SK-N-SH treated with all-trans-retinoic acid at 6 μM for 48 hours (cell line): ENCODE measurements around the gene TMEM178B.

ENCODE experiments used
- ATAC-seq: fragments of 200-7000 bp; cut with Tn5 transposase; 3 replicates; pipeline ENCODE4 v1.9.1; 2020; ENCODE audit warnings: mild to moderate bottlenecking, moderate library complexity
- ARNTL ChIP-seq: fragments of 450-650 bp; formaldehyde crosslinking; IDR thresholded peaks from 2 replicates; pipeline ENCODE4 v1.5.0; 2020; ENCODE audit warnings: low read depth, mild to moderate bottlenecking, moderate library complexity, borderline replicate concordance
- CSDC2 ChIP-seq: fragments of 250-450 bp; sonication (Bioruptor Pico); IDR thresholded peaks from 2 replicates; pipeline ENCODE4 v1.5.0; 2020; ENCODE audit warnings: mild to moderate bottlenecking, moderate library complexity
- ESRRG ChIP-seq: fragments of 250-450 bp; sonication (Bioruptor Pico); IDR thresholded peaks from 2 replicates; pipeline ENCODE4 v1.6.1; 2021; ENCODE audit warnings: mild to moderate bottlenecking
- GLIS3 ChIP-seq: fragments of 250-450 bp; sonication (Bioruptor Pico); IDR thresholded peaks from 2 replicates; pipeline ENCODE4 v1.5.0; 2020; ENCODE audit warnings: mild to moderate bottlenecking, moderate library complexity
- ISL1 ChIP-seq: fragments of 250-450 bp; sonication (Bioruptor Pico); IDR thresholded peaks from 2 replicates; pipeline ENCODE4 v2.1.2; 2022; ENCODE audit warnings: mild to moderate bottlenecking, moderate library complexity
- OSR1 ChIP-seq: fragments of 250-450 bp; sonication (Bioruptor Pico); IDR thresholded peaks from 2 replicates; pipeline ENCODE4 v1.8.0; 2022; ENCODE audit warnings: moderate library complexity, mild to moderate bottlenecking, inconsistent platforms
- PATZ1 ChIP-seq: fragments of 250-450 bp; sonication (Bioruptor Pico); IDR thresholded peaks from 2 replicates; pipeline ENCODE4 v1.8.0; 2020; ENCODE audit warnings: mild to moderate bottlenecking, moderate library complexity, borderline replicate concordance
- RARB ChIP-seq: fragments of 250-450 bp; sonication (Bioruptor Pico); IDR thresholded peaks from 2 replicates; pipeline ENCODE4 v1.8.0; 2021; ENCODE audit warnings: mild to moderate bottlenecking, moderate library complexity
- TOX ChIP-seq: fragments of 250-450 bp; sonication (Bioruptor Pico); IDR thresholded peaks from 2 replicates; pipeline ENCODE4 v1.8.0; 2021; ENCODE audit warnings: mild to moderate bottlenecking, moderate library complexity, borderline replicate concordance
- TSHZ2 ChIP-seq: fragments of 250-450 bp; sonication (Bioruptor Pico); IDR thresholded peaks from 2 replicates; pipeline ENCODE4 v1.5.0; 2020; ENCODE audit warnings: mild to moderate bottlenecking, moderate library complexity
- ZC3H10 ChIP-seq: fragments of 250-450 bp; sonication (Bioruptor Pico); IDR thresholded peaks from 2 replicates; pipeline ENCODE4 v1.5.1; 2021; ENCODE audit warnings: mild to moderate bottlenecking, moderate library complexity
- ZFP3 ChIP-seq: fragments of 250-450 bp; sonication (Bioruptor Pico); IDR thresholded peaks from 2 replicates; pipeline ENCODE4 v1.5.0; 2020; ENCODE audit warnings: mild to moderate bottlenecking, moderate library complexity
- ZFP30 ChIP-seq: fragments of 450-650 bp; formaldehyde crosslinking; IDR thresholded peaks from 2 replicates; pipeline ENCODE4 v1.5.0; 2022; ENCODE audit warnings: mild to moderate bottlenecking, moderate library complexity
- ZNF565 ChIP-seq: fragments of 450-650 bp; formaldehyde crosslinking; conservative IDR thresholded peaks from 2 replicates; pipeline ENCODE4 v1.5.0; 2020; ENCODE audit warnings: low read depth, mild to moderate bottlenecking, moderate library complexity
- ZNF70 ChIP-seq: fragments of 450-650 bp; formaldehyde crosslinking; IDR thresholded peaks from 2 replicates; pipeline ENCODE4 v1.5.0; 2020; ENCODE audit warnings: mild to moderate bottlenecking, moderate library complexity
- ZNF8 ChIP-seq: fragments of 450-650 bp; formaldehyde crosslinking; IDR thresholded peaks from 2 replicates; pipeline ENCODE4 v1.5.0; 2020; ENCODE audit warnings: mild to moderate bottlenecking, moderate library complexity
- TF ChIP-seq, protein P1 (sequence below): fragments of 250-450 bp; sonication (Bioruptor Pico); IDR thresholded peaks from 2 replicates; pipeline ENCODE4 v1.5.1; 2021; ENCODE audit warnings: mild to moderate bottlenecking, moderate library complexity
- TF ChIP-seq, protein P2 (sequence below): fragments of 250-450 bp; sonication (Bioruptor Pico); IDR thresholded peaks from 2 replicates; pipeline ENCODE4 v1.5.1; 2020; ENCODE audit warnings: low read depth, mild to moderate bottlenecking, moderate library complexity

TMEM178B gene

DNA sequence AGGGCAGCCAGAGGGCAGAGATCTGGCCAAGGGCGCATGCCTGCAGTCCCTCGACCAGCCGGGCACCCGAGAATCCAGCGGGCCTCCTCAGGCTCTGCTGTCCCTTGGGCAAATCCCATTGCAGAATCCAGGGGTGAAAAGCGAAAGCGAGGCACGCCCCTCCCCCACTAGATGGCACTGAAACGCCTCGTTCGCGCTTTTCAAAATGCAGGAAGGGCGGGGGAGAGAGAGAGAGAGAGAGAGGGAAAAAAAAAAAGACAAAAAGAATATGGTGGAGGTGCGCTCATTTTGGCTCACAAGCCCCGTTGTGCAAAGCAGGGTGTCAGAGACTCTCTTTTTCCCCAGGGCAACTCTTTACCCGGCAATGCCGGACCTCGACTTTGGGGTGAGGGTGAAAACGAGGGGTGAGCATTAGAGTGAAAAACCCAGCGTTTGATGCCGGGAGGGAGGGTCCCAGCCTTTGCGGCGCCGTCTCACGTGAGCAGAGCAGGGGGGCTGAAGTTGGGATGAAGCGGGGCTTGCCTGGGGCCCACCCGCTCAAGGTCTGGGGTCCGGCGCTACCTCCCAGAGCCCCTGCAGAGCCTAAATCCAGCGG is 2.5 kb upstream of the TMEM178B start:
- ATAC-seq, result 0 out of 3 replicates have a peak, but pooled peaks have one; percentile 3
- TF ChIP-seq, protein P1, sequence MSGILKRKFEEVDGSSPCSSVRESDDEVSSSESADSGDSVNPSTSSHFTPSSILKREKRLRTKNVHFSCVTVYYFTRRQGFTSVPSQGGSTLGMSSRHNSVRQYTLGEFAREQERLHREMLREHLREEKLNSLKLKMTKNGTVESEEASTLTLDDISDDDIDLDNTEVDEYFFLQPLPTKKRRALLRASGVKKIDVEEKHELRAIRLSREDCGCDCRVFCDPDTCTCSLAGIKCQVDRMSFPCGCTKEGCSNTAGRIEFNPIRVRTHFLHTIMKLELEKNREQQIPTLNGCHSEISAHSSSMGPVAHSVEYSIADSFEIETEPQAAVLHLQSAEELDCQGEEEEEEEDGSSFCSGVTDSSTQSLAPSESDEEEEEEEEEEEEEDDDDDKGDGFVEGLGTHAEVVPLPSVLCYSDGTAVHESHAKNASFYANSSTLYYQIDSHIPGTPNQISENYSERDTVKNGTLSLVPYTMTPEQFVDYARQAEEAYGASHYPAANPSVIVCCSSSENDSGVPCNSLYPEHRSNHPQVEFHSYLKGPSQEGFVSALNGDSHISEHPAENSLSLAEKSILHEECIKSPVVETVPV (CRISPR knock-in tag), result no peak
- TF ChIP-seq TOX (CRISPR knock-in tag) (no peak), ESRRG (CRISPR knock-in tag) (no peak), ZFP3 (CRISPR knock-in tag) (no peak), TSHZ2 (CRISPR knock-in tag) (no peak), ZC3H10 (CRISPR knock-in tag) (no peak), ZNF8 (no peak), OSR1 (no peak), ARNTL (CRISPR knock-in tag) (no peak), GLIS3 (CRISPR knock-in tag) (no peak), PATZ1 (no peak), ZNF70 (no peak)
- TF ChIP-seq, protein P2, sequence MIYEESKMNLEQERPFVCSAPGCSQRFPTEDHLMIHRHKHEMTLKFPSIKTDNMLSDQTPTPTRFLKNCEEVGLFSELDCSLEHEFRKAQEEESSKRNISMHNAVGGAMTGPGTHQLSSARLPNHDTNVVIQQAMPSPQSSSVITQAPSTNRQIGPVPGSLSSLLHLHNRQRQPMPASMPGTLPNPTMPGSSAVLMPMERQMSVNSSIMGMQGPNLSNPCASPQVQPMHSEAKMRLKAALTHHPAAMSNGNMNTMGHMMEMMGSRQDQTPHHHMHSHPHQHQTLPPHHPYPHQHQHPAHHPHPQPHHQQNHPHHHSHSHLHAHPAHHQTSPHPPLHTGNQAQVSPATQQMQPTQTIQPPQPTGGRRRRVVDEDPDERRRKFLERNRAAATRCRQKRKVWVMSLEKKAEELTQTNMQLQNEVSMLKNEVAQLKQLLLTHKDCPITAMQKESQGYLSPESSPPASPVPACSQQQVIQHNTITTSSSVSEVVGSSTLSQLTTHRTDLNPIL (CRISPR knock-in tag), result no peak

- ATAC-seq, result peak; percentile 27; the same call in 2 of the 3 replicates
- TF ChIP-seq PATZ1 (no peak), TSHZ2 (CRISPR knock-in tag) (no peak), ISL1 (no peak)
Observed at GRCh38 chr7:141071855-141072547, 1.9 kb upstream of the TMEM178B start.

DNA sequence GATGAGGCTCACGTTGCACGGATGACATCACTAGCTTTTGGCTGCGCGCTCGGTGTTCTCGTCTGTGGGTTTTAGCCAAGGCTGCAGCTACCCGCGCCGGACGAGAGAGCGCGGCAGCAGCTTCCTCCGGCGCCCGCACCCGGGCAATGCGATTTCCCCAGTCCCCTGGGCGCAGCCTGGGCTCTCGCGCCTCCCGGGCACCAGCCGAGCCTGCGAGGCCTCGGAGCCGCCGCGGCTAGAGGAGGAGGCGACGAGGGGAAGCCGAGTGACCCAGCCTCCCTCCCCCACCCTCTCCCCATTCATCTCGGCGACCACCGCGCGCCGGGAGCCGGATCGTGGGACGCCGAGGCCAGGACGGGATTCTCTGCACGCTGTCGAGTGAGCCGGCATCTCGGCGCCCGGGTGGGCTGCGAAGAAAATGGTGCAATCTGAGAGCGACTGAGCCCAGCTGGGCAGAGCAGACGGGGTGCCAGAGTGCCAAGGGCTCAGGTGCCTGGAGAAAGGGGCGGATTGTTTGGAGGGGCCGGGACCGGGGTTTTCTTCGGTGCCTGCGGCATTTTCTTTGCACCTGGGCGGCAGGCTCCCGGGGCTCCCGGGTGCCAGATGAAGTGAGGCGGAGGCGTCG is 1.2 kb upstream of the TMEM178B start:
- peak; percentile 80 for ATAC-seq
- TF ChIP-seq TSHZ2 (CRISPR knock-in tag) (no peak), CSDC2 (CRISPR knock-in tag) (no peak), ARNTL (CRISPR knock-in tag) (no peak), ISL1 (no peak), ESRRG (CRISPR knock-in tag) (no peak), ZNF8 (no peak), OSR1 (no peak), RARB (CRISPR knock-in tag) (no peak), ZFP3 (CRISPR knock-in tag) (no peak), ZFP30 (CRISPR knock-in tag) (no peak), TOX (CRISPR knock-in tag) (no peak), ZNF565 (CRISPR knock-in tag) (no peak), ZNF70 (no peak)
